WTC11 (cell line): ENCODE results near the gene WBP1L. TPM values are rescaled to one million over a fixed set of nuclear protein-coding genes. Genes with fewer than 3 reads are reported as not detected.
A peak's percentile ranks its signal among the peaks of the same experiment; 100 is the strongest.
"Not testable (repeated sequence)": the region's sequence is repeated elsewhere in the genome, so short reads cannot be mapped to it uniquely, and the experiment has no call there.

Experiments
- ATAC-seq: fragments of 200-7000 bp; cut with Tn5 transposase; 2 replicates; pipeline ENCODE4 v1.10.0; 2021; ENCODE audit warnings: mild to moderate bottlenecking, moderate library complexity
- CTCF ChIA-PET: fragments of 300-600 bp; sonication (Branson Sonifier 250); formaldehyde crosslinking; loops from one replicate; lab custom pipeline; 2021; ENCODE audit warnings: antibody characterized with exemption; lab: Charles Lee
- POLR2A ChIA-PET: fragments of 350-600 bp; sonication (Branson Sonifier 250); formaldehyde crosslinking; loops from one replicate; lab custom pipeline; 2021; ENCODE audit warnings: antibody characterized with exemption; lab: Charles Lee
- DNase-seq: peaks from one replicate; pipeline ENCODE4 v3.0.0; 2021; ENCODE audit warnings: low spot score
- H3K27ac Mint-ChIP-seq: 2 replicates; pipeline ENCODE4 v1.8.0; 2021; ENCODE audit warnings: mixed read lengths
- H3K27me3 Mint-ChIP-seq: 2 replicates; pipeline ENCODE4 v1.8.0; 2021; ENCODE audit warnings: low read depth, mild to moderate bottlenecking, moderate library complexity, mixed read lengths
- H3K36me3 Mint-ChIP-seq: 2 replicates; pipeline ENCODE4 v1.8.0; 2021; ENCODE audit warnings: mixed read lengths
- H3K4me1 Mint-ChIP-seq: 2 replicates; pipeline ENCODE4 v1.8.0; 2022; ENCODE audit warnings: mixed read lengths
- H3K4me3 Mint-ChIP-seq: 2 replicates; pipeline ENCODE4 v1.8.0; 2021; ENCODE audit warnings: mild to moderate bottlenecking, moderate library complexity, mixed read lengths
- H3K9me3 Mint-ChIP-seq: 2 replicates; pipeline ENCODE4 v1.8.0; 2021; ENCODE audit warnings: mixed read lengths
- E2F4 ChIP-seq: sonication (generic); formaldehyde crosslinking; IDR thresholded peaks from 2 replicates; pipeline ENCODE4 v1.8.1; 2022; ENCODE audit warnings: low read depth, mild to moderate bottlenecking, moderate library complexity, missing genetic modification reagents, borderline replicate concordance
- ERG ChIP-seq: fragments of 250-450 bp; sonication (Bioruptor Pico); IDR thresholded peaks from 2 replicates; pipeline ENCODE4 v1.8.0; 2021; ENCODE audit warnings: mild to moderate bottlenecking
- FOXJ3 ChIP-seq: sonication (generic); formaldehyde crosslinking; IDR thresholded peaks from 2 replicates; pipeline ENCODE4 v1.9.0; 2021; ENCODE audit warnings: missing genetic modification reagents, mild to moderate bottlenecking, borderline replicate concordance
- GABPB1 ChIP-seq: sonication (generic); formaldehyde crosslinking; IDR thresholded peaks from 2 replicates; pipeline ENCODE4 v1.8.1; 2023; ENCODE audit warnings: mild to moderate bottlenecking, missing genetic modification reagents
- IRF1 ChIP-seq: sonication (generic); formaldehyde crosslinking; IDR thresholded peaks from 2 replicates; pipeline ENCODE4 v1.8.0; 2023; ENCODE audit warnings: missing genetic modification reagents
- NR2C2 ChIP-seq: sonication (generic); formaldehyde crosslinking; IDR thresholded peaks from 2 replicates; pipeline ENCODE4 v1.8.0; 2022; ENCODE audit warnings: mild to moderate bottlenecking, missing genetic modification reagents
- PRRX2 ChIP-seq: fragments of 250-450 bp; sonication (Bioruptor Pico); IDR thresholded peaks from 2 replicates; pipeline ENCODE4 v1.8.0; 2021; ENCODE audit warnings: mild to moderate bottlenecking
- SP1 ChIP-seq: sonication (generic); formaldehyde crosslinking; conservative IDR thresholded peaks from 2 replicates; pipeline ENCODE4 v1.8.1; 2022; ENCODE audit warnings: missing genetic modification reagents
- total RNA-seq: library from RNA; stranded (reverse); gene quantifications from 3 replicates; pipeline ENCODE4 v1.2.3, GENCODE V29; 2021

Gene WBP1L
- total RNA-seq, 1 experiment from 2014 or later = 26.8 TPM

GRCh38 chr10:102841827-102842345, 98.1 kb downstream of the WBP1L start:
- TF ChIP-seq IRF1 (CRISPR knock-in tag) = no peak
- TF ChIP-seq PRRX2 (CRISPR knock-in tag) = no peak
- TF ChIP-seq ERG = no peak
- no peak for TF ChIP-seq FOXJ3
- ATAC-seq (no peak), DNase-seq (no peak)
- Mint-ChIP-seq H3K27me3 (peaks cover 25% of the 10 kb centered on the region), H3K4me1 (no peaks in the 10 kb centered on the region; the same call in 1 of the 2 replicates), H3K27ac (no peak overlapping the region), H3K4me3 (no peak overlapping the region), H3K9me3 (peaks cover 55% of the 10 kb centered on the region), H3K36me3 (peaks cover 28% of the 10 kb centered on the region)
- CTCF ChIA-PET = interaction anchor here (0.6 to 2.5 kb wide), 3 partner anchors 47 to 76 kb away, joined by 3 to 13 read pairs (median 6); partner anchors contain the start of gene CNNM2
- POLR2A ChIA-PET = no interaction called here

- peaks cover 18% of the 10 kb centered on the region for H3K36me3 Mint-ChIP-seq
- peaks cover 19% of the 10 kb centered on the region for H3K27me3 Mint-ChIP-seq
- H3K9me3 Mint-ChIP-seq = peaks cover 53% of the 10 kb centered on the region
- H3K27ac Mint-ChIP-seq, POLR2A ChIA-PET, H3K4me1 Mint-ChIP-seq, H3K4me3 Mint-ChIP-seq: not testable (repeated sequence)
- DNase-seq = peak; percentile 35
- ATAC-seq = peak; percentile 28; the same call in 1 of the 2 replicates
- CTCF ChIA-PET = interaction anchor here (0.5 to 2.5 kb wide), 8 partner anchors 12 to 511 kb away, joined by 3 to 13 read pairs (median 4); partner anchors contain the start of genes AS3MT and CNNM2
Measured at GRCh38 chr10:102843139-102843538, 99.4 kb downstream of the WBP1L start.

GRCh38 chr10:102844190-102844776, 100.5 kb downstream of the WBP1L start:
- POLR2A ChIA-PET, H3K27ac Mint-ChIP-seq, H3K4me1 Mint-ChIP-seq, DNase-seq, ATAC-seq, H3K36me3 Mint-ChIP-seq, H3K4me3 Mint-ChIP-seq: not testable (repeated sequence)
- CTCF ChIA-PET = interaction anchor here (1.0 to 2.5 kb wide), 3 partner anchors 27 to 59 kb away, joined by 3 to 13 read pairs (median 6); no protein-coding TSS in a partner anchor
- Mint-ChIP-seq H3K9me3 (peaks cover 41% of the 10 kb centered on the region), H3K27me3 (peaks cover 17% of the 10 kb centered on the region)

- no peak overlapping the region for H3K27ac Mint-ChIP-seq
- DNase-seq = no peak
- ATAC-seq = no peak
- peaks cover 34% of the 10 kb centered on the region for H3K9me3 Mint-ChIP-seq
- TF ChIP-seq NR2C2 (CRISPR knock-in tag) = no peak
- TF ChIP-seq, all 79 proteins: peak for 0
- H3K4me1 Mint-ChIP-seq = no peaks in the 10 kb centered on the region; the same call in 1 of the 2 replicates
- CTCF ChIA-PET = no interaction called here
- POLR2A ChIA-PET = no interaction called here
- H3K27me3 Mint-ChIP-seq = peaks cover 6% of the 10 kb centered on the region; the same call in 1 of the 2 replicates
- H3K4me3 Mint-ChIP-seq = no peak overlapping the region
- peaks cover 7% of the 10 kb centered on the region for H3K36me3 Mint-ChIP-seq
Measured at GRCh38 chr10:102845352-102845902, 101.7 kb downstream of the WBP1L start.

- CTCF ChIA-PET = interaction anchor here (1.7 kb wide), 1 partner anchor 51 kb away, joined by 3 read pairs; no protein-coding TSS in a partner anchor
- peaks cover 18% of the 10 kb centered on the region for H3K9me3 Mint-ChIP-seq
- ATAC-seq = no peak
Measured at GRCh38 chr10:102850025-102850518, 106.3 kb downstream of the WBP1L start.

GRCh38 chr10:102853237-102853636, 109.5 kb downstream of the WBP1L start:
- ATAC-seq, DNase-seq, CTCF ChIA-PET, H3K36me3 Mint-ChIP-seq, H3K27ac Mint-ChIP-seq, H3K27me3 Mint-ChIP-seq, H3K4me3 Mint-ChIP-seq, H3K9me3 Mint-ChIP-seq: not testable (repeated sequence)
- peaks cover 14% of the 10 kb centered on the region for H3K4me1 Mint-ChIP-seq
- POLR2A ChIA-PET = interaction anchor here (2.1 kb wide), 1 partner anchor 16 kb away, joined by 8 read pairs; the partner anchor contains the start of gene AS3MT

More at GRCh38 chr10:102850025-102850518, 106.3 kb downstream of the WBP1L start:
- no peak overlapping the region for H3K27ac Mint-ChIP-seq
- DNase-seq = no peak
- H3K36me3 Mint-ChIP-seq = no peaks in the 10 kb centered on the region
- no peaks in the 10 kb centered on the region for H3K27me3 Mint-ChIP-seq
- H3K4me1 Mint-ChIP-seq = no peaks in the 10 kb centered on the region
- POLR2A ChIA-PET = no interaction called here
- TF ChIP-seq E2F4 (CRISPR knock-in tag) = no peak
- no peak for TF ChIP-seq SP1 (CRISPR knock-in tag)
- peak; percentile 96 for TF ChIP-seq GABPB1 (CRISPR knock-in tag)
- no peak overlapping the region for H3K4me3 Mint-ChIP-seq

- H3K36me3 Mint-ChIP-seq, POLR2A ChIA-PET, CTCF ChIA-PET, H3K4me3 Mint-ChIP-seq, DNase-seq, ATAC-seq, H3K27me3 Mint-ChIP-seq, H3K27ac Mint-ChIP-seq, H3K9me3 Mint-ChIP-seq: not testable (repeated sequence)
- peaks cover 14% of the 10 kb centered on the region for H3K4me1 Mint-ChIP-seq
Measured at GRCh38 chr10:102855731-102856436, 112.1 kb downstream of the WBP1L start.
